ENCODE results near the gene ZNF740.

ZNF740 gene

GRCh38 chr12:53217051-53217930 lies 36.8 kb downstream of the ZNF740 start:
- TF ChIP-seq ZFX (IDR thresholded peaks at IDR 0.05) (no peak), CTCF (conservative IDR thresholded peaks at IDR 0.05) (no peak)
- H3K27ac ChIP-seq, result no peak overlapping the region

GRCh38 chr12:53217931-53218307 lies 37.4 kb downstream of the ZNF740 start:
- TF ChIP-seq ZFX (IDR thresholded peaks at IDR 0.05) (no peak), CTCF (conservative IDR thresholded peaks at IDR 0.05) (no peak)
- no peak overlapping the region for H3K27ac ChIP-seq

- no peak overlapping the region for H3K27ac ChIP-seq
- TF ChIP-seq CTCF (conservative IDR thresholded peaks at IDR 0.05), result no peak
- no peak for TF ChIP-seq ZFX (IDR thresholded peaks at IDR 0.05)
Observed at GRCh38 chr12:53218551-53219291, 38.2 kb downstream of the ZNF740 start.

- no peak overlapping the region for H3K27ac ChIP-seq
- no peak for TF ChIP-seq ZFX (IDR thresholded peaks at IDR 0.05)
- no peak for TF ChIP-seq CTCF (conservative IDR thresholded peaks at IDR 0.05)
Observed at GRCh38 chr12:53219292-53219955, 38.9 kb downstream of the ZNF740 start.

GRCh38 chr12:53219956-53220693 lies 39.6 kb downstream of the ZNF740 start:
- H3K27ac ChIP-seq, result peak overlapping the region; percentile 91
- TF ChIP-seq CTCF (conservative IDR thresholded peaks at IDR 0.05), result no peak

GRCh38 chr12:53220694-53221202 lies 40.2 kb downstream of the ZNF740 start:
- peak overlapping the region; percentile 91 for H3K27ac ChIP-seq
- no peak; the same call in 1 of the 2 replicates for TF ChIP-seq ZFX (IDR thresholded peaks at IDR 0.05)
- no peak for TF ChIP-seq CTCF (conservative IDR thresholded peaks at IDR 0.05)

All from C4-2B (cell line).